SK-N-SH (cell line): ENCODE measurements around the gene LARP1. TPM values are rescaled to one million over a fixed set of nuclear protein-coding genes. Genes with fewer than 3 reads are reported as not detected.

ENCODE experiments used
- CTCF ChIA-PET: fragments of 300-600, 350-600 bp; formaldehyde crosslinking; extraction: SDS; loops from one replicate; lab custom pipeline; 2021; lab: Yijun Ruan, JAX
- POLR2A ChIA-PET: fragments of 350-600 bp; sonication (Branson Sonifier 250); formaldehyde crosslinking; extraction: SDS; loops from one replicate; lab custom pipeline; 2020; ENCODE audit warnings: antibody characterized with exemption, inconsistent platforms; lab: Yijun Ruan, JAX
- DNase-seq: peaks from one replicate; pipeline ENCODE4 v3.0.0; 2012
- H2AFZ ChIP-seq: fragments of 200-600 bp; sonication (generic); 2 replicates; pipeline ENCODE4 v1.8.1; 2016; ENCODE audit warnings: antibody characterized with exemption, mild to moderate bottlenecking, low read depth
- H3F3A ChIP-seq: fragments of 200-600 bp; sonication (generic); replicated peaks from 2 replicates; pipeline ENCODE3; 2016; ENCODE audit warnings: antibody characterized with exemption, mild to moderate bottlenecking; ENCODE audit not compliant: insufficient read depth
- H3K27ac ChIP-seq, 2 experiments: fragments of 200-500 bp in 1 of 2; fragments of 200-600 bp in 1 of 2; sonication (Bioruptor generic) in 1 of 2; sonication (generic), shearing (Covaris generic) in 1 of 2; 2 replicates each; pipeline versions ENCODE4 v1.5.1 to v1.6.1; 2014 to 2016; ENCODE audit warnings: low read depth in 2 of 2, inconsistent platforms in 1 of 2, low read length in 1 of 2, mild to moderate bottlenecking in 1 of 2, mixed read lengths in 1 of 2
- H3K27me3 ChIP-seq: fragments of 200-600 bp; sonication (generic), shearing (Covaris generic); 2 replicates; pipeline ENCODE4 v1.6.1; 2016; ENCODE audit warnings: mixed run types; ENCODE audit not compliant: insufficient read depth
- H3K36me3 ChIP-seq, 2 experiments: fragments of 200-500 bp in 1 of 2; fragments of 200-600 bp in 1 of 2; sonication (Bioruptor generic) in 1 of 2; sonication (generic) in 1 of 2; replicated peaks in 1 of 2; 2 replicates each; pipeline versions ENCODE3 to v1.5.1; 2014 to 2016; ENCODE audit warnings: low read length in 1 of 2, mild to moderate bottlenecking in 1 of 2; ENCODE audit not compliant: insufficient read depth in 2 of 2, control insufficient read depth in 1 of 2
- H3K4me1 ChIP-seq, 2 experiments: fragments of 200-500 bp in 1 of 2; fragments of 200-600 bp in 1 of 2; sonication (Bioruptor generic) in 1 of 2; sonication (generic), shearing (Covaris generic) in 1 of 2; 2 replicates each; pipeline versions ENCODE4 v1.5.1 to v1.6.1; 2014 to 2016; ENCODE audit warnings: low read depth in 1 of 2, low read length in 1 of 2, mixed run types in 1 of 2; ENCODE audit not compliant: insufficient read depth in 2 of 2, control insufficient read depth in 1 of 2
- H3K4me2 ChIP-seq: fragments of 200-600 bp; sonication (generic), shearing (Covaris generic); 2 replicates; pipeline ENCODE4 v1.6.1; 2017; ENCODE audit warnings: mixed run types
- H3K4me3 ChIP-seq, 2 experiments: fragments of 200-500 bp in 1 of 2; fragments of 200-600 bp in 1 of 2; sonication (Bioruptor generic) in 1 of 2; sonication (generic), shearing (Covaris generic) in 1 of 2; 2 replicates each; pipeline versions ENCODE4 v1.5.1 to v1.8.1; 2014 to 2016; ENCODE audit warnings: low read depth in 2 of 2, inconsistent platforms in 1 of 2, low read length in 1 of 2, mild to moderate bottlenecking in 1 of 2, mixed read lengths in 1 of 2, moderate library complexity in 1 of 2
- H3K79me2 ChIP-seq: fragments of 200-600 bp; sonication (generic); 2 replicates; pipeline ENCODE4 v1.8.1; 2017; ENCODE audit warnings: mild to moderate bottlenecking; ENCODE audit not compliant: insufficient read depth
- H3K9ac ChIP-seq: fragments of 200-600 bp; sonication (generic); 2 replicates; pipeline ENCODE4 v1.6.1; 2017; ENCODE audit warnings: mixed run types
- H3K9me2 ChIP-seq: fragments of 200-600 bp; sonication (generic); 2 replicates; pipeline ENCODE4 v1.6.1; 2017; ENCODE audit warnings: mixed run types
- H3K9me3 ChIP-seq: fragments of 200-600 bp; sonication (generic); 2 replicates; pipeline ENCODE4 v1.6.1; 2017; ENCODE audit warnings: mixed run types, mild to moderate bottlenecking, moderate library complexity
- H4K20me1 ChIP-seq: fragments of 200-600 bp; sonication (generic); 2 replicates; pipeline ENCODE4 v1.6.1; 2017; ENCODE audit warnings: mild to moderate bottlenecking, mixed run types; ENCODE audit not compliant: insufficient read depth
- ELF1 ChIP-seq: IDR thresholded peaks from 2 replicates; pipeline ENCODE4 v1.4.0; 2012
- EZH2phosphoT487 ChIP-seq: fragments of 200-600 bp; sonication (generic); IDR thresholded peaks from 2 replicates; pipeline ENCODE4 v1.6.1; 2017; ENCODE audit warnings: low read depth, mixed run types, mild to moderate bottlenecking, antibody characterized with exemption, moderate library complexity, borderline replicate concordance
- FOXM1 ChIP-seq: IDR thresholded peaks from 2 replicates; pipeline ENCODE4 v1.4.0; 2012; ENCODE audit warnings: low read depth, mild to moderate bottlenecking
- GABPA ChIP-seq: IDR thresholded peaks from 2 replicates; pipeline ENCODE4 v1.4.0; 2012; ENCODE audit warnings: low read depth, mild to moderate bottlenecking
- GATA2 ChIP-seq: sonication (generic); formaldehyde crosslinking; IDR thresholded peaks from 2 replicates; pipeline ENCODE4 v1.5.0; 2020; ENCODE audit warnings: mild to moderate bottlenecking, missing genetic modification reagents
- IRF3 ChIP-seq: fragments of 150-350 bp; IDR thresholded peaks from 2 replicates; pipeline ENCODE4 v1.6.1; 2016; ENCODE audit warnings: mild to moderate bottlenecking, low read depth, low read length
- MAX ChIP-seq: IDR thresholded peaks from 2 replicates; pipeline ENCODE4 v1.4.0; 2012; ENCODE audit warnings: low read depth
- MEF2A ChIP-seq: IDR thresholded peaks from 2 replicates; pipeline ENCODE4 v1.4.0; 2012; ENCODE audit warnings: low read depth, borderline replicate concordance
- PBX3 ChIP-seq: IDR thresholded peaks from 2 replicates; pipeline ENCODE4; 2012
- POLR2AphosphoS5 ChIP-seq: IDR thresholded peaks from 2 replicates; pipeline ENCODE4 v1.6.1; 2012; ENCODE audit warnings: low read depth, low read length
- RAD21 ChIP-seq: IDR thresholded peaks from 2 replicates; pipeline ENCODE4 v1.6.1; 2012; ENCODE audit warnings: mild to moderate bottlenecking, low read length
- RCOR1 ChIP-seq: fragments of 150-350 bp; IDR thresholded peaks from 2 replicates; pipeline ENCODE4 v1.6.1; 2017; ENCODE audit warnings: antibody characterized with exemption, low read length
- REST ChIP-seq: IDR thresholded peaks from 2 replicates; pipeline ENCODE4 v1.6.1; 2012; ENCODE audit warnings: mild to moderate bottlenecking, low read depth, low read length, moderate library complexity
- SMC3 ChIP-seq: IDR thresholded peaks from 2 replicates; pipeline ENCODE4 v1.6.1; 2012; ENCODE audit warnings: low read depth, low read length, improper control_type of control experiment
- TAF1 ChIP-seq: IDR thresholded peaks from 2 replicates; pipeline ENCODE4 v1.6.1; 2012; ENCODE audit warnings: low read depth, mild to moderate bottlenecking, low read length, moderate library complexity, borderline replicate concordance
- USF2 ChIP-seq: fragments of 150-350 bp; IDR thresholded peaks from 2 replicates; pipeline ENCODE4 v1.6.1; 2017; ENCODE audit warnings: antibody characterized with exemption, low read length, low read depth, borderline replicate concordance
- YY1 ChIP-seq: IDR thresholded peaks from 2 replicates; pipeline ENCODE4 v1.4.0; 2012; ENCODE audit warnings: low read depth, mild to moderate bottlenecking
- ZBTB33 ChIP-seq: IDR thresholded peaks from 2 replicates; pipeline ENCODE4 v1.4.0; 2012; ENCODE audit warnings: low read depth, borderline replicate concordance
- WGBS: methylation state at CpG from one replicate; pipeline ENCODE4 v1.1.6; 2017; ENCODE audit warnings: low lambda C conversion rate; 5-methylcytosine and 5-hydroxymethylcytosine counted together
- polyA plus RNA-seq, 3 experiments: library from polyadenylated mRNA; depleted of rRNA; stranded (reverse); fragments of >200 nt; gene quantifications; 2 replicates each; pipeline ENCODE4 v1.2.3, GENCODE V29; 2012

LARP1 gene
- polyA plus RNA-seq, 1 of the 3 experiments (the other 2 are of a cell fraction) = 57.4 TPM

- Histone ChIP-seq H3K79me2 (peaks cover 85% of the 10 kb centered on the region), H3K36me3 (peaks cover 28 to 47% of the 10 kb centered on the region in 2 experiments), H4K20me1 (peaks cover 25% of the 10 kb centered on the region), H3K4me2 (no peak overlapping the region), H3K9me2 (no peaks in the 10 kb centered on the region), H3K27me3 (no peaks in the 10 kb centered on the region), H3F3A (peaks cover 8% of the 10 kb centered on the region), H3K27ac (no peak overlapping the region), H3K4me3 (no peak overlapping the region), H3K9me3 (no peaks in the 10 kb centered on the region), H2AFZ (no peak overlapping the region), H3K9ac (no peak overlapping the region), H3K4me1 (peaks cover 3% of the 10 kb centered on the region in 2 experiments; a peak in 3 of 4 replicates)
- ChIA-PET POLR2A (no interaction called here), CTCF (interaction anchor here (0.7 kb wide), 1 partner anchor 215 kb away, joined by 3 read pairs; no protein-coding TSS in a partner anchor)
- TF ChIP-seq POLR2AphosphoS5 (no peak), RAD21 (no peak), FOXM1 (no peak), MEF2A (no peak), MAX (no peak), GATA2 (no peak), SMC3 (no peak), TAF1 (no peak), IRF3 (no peak), REST (no peak), PBX3 (no peak), GABPA (no peak), ELF1 (no peak), YY1 (no peak), USF2 (no peak), RCOR1 (no peak), EZH2phosphoT487 (no peak), ZBTB33 (no peak)
- 70% methylated on average over 5 of the region's 5 CpGs for WGBS
- no peak for DNase-seq
Measured at GRCh38 chr5:154865466-154866184, 110.4 kb downstream of the LARP1 start.
